HG03280 (cell line): Measurements from ENCODE around the gene NINL.

Experiments
- ATAC-seq: cut with Tn5 transposase; IDR thresholded peaks from one replicate; pipeline ENCODE4 v1.9.1; 2021; ENCODE audit warnings: mild to moderate bottlenecking, moderate library complexity; ENCODE audit not compliant: unreplicated experiment

NINL gene

DNA sequence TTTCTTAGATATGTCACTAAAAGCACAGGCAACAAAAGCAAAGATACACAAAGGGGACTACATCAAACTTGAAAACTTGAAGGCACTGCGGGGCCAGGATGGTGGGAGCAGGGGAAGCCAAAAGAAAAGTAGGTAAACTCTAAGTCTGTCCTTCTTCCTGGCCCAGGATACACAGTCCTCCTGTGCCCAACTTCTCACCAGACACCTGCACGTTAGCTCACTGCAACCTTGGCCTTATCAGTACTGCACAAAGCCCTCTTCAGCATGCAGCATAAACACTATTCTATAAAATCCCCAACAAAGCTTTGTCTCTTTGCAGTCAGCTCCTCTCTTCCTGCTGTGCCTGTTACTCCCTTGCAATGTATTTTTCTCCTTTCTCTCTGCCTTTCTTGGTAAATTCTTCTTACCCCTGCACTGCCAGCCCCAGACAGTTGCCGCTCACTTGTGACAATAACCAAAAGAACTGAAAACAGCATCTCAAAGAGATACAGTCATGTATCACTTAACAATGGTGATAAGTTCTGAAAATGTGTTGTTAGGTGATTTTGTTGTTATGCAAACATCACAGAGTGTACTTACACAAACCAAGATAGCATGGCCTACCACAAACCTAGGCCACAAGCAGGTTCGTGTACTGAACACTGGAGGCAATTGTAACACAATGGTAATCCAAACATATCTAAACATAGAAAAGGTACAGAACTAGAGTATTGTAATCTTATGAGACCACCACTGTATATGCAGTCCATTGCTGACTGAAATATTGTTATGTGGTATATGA is 51.2 kb downstream of the NINL start:
- no peak for ATAC-seq

DNA sequence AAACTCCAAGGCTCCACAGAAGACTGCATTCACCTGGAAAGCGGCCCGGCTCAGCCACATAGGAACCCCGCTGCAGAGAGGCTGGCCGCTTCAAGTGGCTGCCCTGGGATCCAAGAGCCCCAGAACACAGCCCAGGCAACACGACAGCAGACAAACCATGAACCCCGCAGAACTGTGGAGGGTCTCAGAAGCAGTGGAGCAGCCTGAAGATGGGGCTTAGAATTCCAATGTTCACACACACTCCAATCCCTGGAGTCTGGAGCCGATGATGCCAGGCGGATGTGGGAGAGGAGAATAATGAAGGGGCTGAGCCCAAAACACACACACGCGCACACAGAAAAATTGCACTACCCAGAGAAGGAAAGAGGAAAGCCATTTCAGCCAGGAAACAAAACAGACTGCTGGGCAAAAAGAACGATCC is 52.4 kb downstream of the NINL start:
- no peak for ATAC-seq

DNA sequence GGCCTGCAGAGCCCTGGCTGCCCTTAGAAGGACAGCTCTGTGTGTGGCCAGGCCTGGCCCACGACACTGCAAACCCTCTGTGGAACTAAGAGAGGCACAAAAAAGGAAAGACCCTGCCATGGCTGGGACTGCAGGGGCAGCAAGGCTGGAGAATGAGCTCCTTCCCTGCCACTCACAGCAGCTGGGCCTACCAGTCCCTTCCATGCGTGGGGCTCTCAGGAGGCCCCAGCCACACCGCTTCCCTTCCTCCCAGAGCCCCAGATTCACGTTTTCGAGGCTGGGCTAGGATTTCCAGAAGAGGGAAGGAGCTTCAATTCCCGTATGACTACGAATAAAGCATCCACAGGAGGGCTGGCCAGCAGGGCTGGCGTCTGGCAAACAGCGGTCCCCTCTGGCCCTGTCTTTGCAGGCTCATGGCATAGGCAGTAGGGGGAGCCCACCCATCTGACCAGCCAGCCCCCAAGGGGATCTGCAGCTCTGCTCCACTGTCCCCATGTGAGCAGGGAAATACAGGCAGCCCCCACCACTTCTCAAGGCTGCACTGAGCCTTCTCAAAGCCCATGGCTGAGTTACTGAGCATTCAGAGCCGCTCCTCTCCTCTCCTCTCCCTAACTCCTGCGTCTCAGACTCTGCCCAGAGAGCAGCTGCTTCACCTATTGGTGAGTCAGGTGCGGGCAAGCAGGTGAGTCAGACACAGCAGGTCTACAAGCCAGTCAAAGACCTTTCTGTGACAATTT is 53.1 kb downstream of the NINL start:
- no peak for ATAC-seq

DNA sequence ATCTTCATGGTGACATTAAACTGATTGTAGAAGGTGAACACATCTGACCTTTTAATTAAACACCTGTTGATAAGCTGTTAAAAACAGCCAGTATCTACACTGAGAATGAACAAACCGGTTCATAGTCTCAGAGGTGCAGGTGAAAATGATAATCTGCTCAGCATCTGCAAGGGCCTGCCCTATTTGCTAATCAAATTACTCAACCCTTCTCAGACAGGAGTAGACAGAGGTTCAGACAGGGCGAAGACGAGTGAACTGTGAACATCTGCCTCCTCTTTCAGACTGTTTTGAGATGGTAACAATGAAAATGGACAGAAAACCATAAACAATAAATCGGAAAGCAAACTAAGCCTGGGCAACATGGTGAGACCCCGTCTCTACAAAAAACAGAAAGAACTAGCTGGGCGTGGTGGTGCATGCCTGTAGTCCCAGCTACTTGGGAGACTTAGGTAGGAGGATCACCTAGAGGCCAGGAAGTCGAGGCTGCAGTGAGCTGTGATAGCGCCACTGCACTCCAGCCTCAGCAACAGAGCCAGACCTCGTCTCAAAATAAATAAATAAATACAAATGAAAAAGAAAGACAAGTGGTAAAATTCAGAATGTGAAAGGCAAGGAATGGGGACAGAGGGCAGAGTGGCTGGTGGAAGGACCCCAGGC is 55.9 kb downstream of the NINL start:
- ATAC-seq = no peak

DNA sequence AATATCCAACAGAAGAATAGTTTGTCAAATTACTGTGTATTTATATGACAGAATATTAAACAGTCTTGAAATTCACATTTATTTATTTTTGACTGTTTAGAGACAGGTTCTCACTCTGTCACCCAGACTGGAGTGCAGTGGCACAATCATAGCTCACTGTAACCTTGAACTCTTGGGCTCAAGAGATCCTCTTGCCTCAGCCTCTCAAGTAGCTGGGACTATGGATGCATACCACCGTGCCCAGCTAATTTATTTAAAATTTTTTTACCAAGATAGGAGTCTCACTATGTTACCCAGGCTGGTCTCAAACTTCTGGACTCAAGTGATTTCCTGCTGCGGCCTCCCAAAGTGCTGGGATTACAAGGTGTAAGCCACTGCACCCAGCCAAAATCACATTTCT is 57.4 kb downstream of the NINL start:
- ATAC-seq = no peak

DNA sequence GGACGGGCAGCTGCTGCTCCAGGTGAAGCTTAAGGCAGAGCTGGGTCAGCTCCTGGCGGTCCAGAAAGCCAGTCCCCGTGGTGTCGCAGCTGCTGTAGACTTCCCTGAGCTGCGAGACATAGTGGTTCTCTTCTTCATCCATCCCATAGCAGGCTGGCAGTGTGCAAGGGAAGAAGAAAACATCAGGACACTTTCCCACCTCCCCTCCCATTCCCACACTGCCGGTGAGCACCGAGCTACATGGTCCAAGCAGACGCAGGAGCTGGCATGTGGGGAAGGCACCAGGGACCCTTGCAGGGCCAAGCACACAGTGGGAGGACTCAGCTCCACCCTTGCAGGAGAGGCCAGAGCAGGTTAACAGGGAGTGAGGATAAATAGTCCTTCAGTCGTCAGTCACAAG is 58.9 kb downstream of the NINL start:
- no peak for ATAC-seq

DNA sequence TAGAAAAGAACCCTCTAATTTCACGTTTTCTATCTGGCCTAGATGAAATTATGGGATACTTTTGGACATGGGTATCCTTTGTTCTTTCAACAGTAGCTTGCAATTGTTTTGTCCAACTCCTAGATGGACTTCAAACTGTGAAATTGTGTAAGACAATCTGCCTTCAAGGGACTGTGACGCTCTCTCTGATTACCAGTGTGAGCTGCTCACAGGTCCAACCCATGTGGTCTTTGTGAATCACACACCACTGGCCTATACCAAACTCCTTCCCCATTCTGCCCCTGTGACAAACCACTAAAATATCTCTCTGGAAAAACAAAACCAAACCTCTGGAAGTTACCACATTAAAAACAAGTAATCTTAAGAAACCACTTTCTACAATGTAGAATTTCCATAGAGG is 59.5 kb downstream of the NINL start:
- no peak for ATAC-seq

DNA sequence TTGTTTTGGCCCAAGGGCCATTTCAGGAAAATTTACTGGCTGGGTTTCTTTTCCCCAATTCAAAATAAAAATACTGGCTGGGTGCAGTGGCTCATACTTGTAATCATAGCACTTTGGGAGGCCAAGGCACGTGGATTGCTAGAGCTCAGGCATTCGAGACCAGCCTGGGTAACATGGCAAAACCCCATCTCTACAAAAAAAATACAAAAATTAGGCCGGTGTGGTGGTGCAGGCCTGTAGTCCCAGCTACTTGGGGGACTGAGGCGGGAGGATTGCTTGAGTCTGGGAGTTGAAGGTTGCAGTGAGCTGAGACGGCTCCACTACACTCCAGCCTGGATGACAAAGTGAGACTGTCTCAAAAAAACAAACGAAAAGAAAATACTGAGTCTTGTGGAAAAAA is 60.0 kb downstream of the NINL start:
- ATAC-seq = no peak

DNA sequence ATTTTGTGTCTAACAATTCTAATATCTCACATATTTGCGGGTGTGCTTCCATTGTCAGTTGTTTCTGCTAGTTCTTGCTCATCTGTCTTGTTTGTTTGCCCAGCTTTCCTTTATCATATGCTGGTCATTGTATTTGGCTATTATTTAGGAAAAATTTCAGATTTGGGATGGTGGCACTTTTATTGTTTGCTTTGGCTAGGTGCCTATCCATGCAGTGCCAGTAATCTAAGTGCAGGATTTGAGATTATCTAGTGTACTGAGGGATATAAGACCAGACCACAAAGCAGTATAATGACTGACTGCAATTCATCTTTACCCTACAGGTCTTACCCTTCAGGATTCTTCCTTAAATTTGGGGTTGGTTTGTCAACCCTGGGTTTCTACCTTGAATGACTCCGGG is 63.9 kb downstream of the NINL start:
- ATAC-seq = no peak

DNA sequence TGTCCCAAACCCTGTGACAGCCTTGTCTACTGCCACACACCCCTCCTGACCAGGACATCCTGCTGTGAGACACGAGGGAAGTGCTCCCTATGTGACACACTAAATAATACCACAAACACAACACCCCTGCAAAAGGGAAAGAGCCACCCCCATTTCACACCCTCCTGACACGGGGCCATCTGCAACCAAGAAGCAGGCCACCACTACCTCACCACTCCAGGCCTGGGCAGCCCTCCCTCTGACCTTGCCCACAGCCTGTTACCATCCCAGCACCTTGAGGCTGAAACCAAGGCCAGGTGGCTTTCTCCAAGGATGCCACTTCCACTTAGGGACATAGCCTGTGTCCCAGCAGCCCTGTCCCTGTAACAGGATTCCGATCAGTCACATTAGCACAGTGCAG is 68.2 kb downstream of the NINL start:
- no peak for ATAC-seq

DNA sequence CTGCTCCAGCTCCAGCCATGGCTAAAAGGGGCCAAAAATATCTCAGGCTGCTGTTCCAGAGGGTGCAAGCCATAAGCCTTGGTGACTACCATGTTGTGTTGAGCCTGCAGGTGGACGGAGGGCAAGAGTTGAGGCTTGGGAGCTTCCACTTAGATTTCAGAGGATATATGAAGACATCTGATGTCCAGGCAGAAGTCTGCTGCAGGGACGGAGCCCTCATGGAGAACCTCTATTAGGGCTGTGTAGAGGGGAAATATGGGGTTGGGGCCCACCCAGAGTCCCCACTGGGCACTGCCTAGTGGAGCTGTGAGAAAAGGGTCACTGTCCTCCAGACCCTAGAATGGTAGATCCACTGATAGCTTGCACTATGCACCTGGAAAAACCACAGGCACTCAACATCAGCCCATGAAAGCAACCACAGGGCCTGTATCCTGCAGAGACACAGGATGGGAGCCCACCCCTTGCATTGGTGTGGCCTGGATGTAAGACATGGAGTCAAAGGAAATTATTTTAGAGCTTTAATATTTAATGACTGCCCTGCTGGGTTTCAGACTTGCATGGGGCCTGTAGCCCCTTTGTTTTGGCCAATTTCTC is 70.5 kb downstream of the NINL start:
- ATAC-seq = no peak

DNA sequence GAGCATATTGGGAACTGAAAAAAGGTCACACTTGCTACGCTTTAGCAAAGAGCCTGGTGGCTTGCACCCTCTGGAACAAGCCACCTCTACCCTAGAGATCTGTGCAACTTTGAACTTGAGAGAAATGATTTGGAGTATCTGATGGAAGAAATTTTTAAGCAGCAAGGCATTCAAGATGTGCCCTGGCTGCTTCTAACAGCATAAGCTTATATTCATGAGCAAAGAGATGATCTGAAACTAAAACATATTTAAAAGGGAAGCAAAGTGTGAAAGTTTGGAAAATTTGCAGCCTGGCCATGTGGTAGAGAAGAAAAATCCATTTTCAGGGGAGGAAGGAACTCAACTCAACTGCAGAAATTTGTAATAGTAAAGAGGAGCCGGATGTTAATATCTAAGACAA is 71.1 kb downstream of the NINL start:
- no peak for ATAC-seq

DNA sequence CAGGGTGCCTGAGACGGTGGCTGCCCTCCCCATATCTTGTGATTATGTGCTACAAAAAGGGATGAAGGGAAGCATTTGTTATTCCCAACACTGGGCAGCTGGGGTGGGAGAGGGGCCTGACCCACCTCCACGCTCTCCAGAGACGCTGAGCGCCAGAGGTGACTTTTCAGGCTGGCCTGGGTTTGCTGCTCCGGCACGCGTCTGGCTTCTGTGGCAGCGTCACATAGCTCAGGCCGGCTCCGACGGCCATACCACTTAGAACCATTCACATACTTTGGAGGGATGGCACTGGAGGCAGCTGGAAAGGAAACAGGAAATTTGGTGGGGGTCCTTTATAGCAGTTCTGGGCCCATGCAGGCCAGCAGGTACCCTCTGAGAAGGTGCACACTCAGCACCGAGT is 72.6 kb downstream of the NINL start:
- no peak for ATAC-seq

DNA sequence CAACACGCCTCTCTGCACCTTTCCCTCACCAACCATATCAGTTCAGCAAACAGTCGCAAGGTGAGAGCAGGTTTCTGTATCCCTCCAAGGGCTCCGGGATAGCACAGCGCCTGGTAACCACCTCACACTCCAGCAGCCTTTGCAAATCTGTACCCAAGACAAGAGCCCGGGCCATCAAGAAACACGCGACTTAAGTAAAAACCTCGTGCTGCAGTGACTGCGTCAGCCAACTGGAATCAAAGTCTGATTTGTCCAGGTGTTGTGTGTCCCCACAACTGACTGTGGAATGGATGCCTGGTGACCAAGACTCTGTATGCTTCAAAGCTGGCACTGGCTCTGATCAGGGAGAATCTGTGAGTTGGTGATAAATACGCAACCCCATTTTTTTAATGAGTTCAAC is 74.1 kb downstream of the NINL start:
- no peak for ATAC-seq

DNA sequence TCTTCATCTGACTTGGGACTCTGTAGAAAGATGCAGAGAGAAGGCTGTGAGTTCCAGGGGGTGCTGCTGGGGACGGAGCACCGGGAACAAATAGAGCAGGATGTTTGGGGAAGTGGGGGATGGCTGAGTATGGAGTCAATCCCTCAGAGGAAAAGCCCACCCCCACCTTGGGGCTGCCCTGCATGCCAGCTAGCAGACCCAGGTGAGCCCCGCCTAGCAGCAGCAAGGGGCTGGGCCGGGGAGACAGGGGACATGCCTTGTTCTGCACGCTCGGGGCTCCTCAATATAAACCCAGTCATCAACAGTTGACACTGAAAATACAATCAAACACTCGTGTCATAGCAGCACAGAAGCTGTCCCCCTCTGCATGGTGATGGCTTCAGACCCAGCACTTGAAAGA is 74.6 kb downstream of the NINL start:
- ATAC-seq = no peak

DNA sequence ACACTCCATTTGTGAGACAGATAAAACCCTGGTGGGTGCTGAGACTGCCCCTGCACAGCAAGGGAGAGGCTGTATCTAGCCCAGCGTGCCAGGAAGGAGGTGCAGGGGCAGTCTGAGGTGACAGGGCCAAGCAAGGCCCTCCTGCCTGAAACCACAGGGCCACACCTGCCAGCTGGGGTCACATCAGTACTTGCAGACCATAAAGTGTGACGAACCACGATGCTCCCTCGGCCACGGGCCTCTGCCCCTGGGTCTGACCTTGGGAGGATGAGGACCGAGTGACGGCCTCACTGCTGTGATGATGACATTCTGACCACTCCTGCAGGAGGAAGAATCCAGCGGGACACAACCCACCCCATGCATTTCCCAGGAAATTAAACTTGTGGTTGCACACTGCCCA is 75.1 kb downstream of the NINL start:
- ATAC-seq = no peak

DNA sequence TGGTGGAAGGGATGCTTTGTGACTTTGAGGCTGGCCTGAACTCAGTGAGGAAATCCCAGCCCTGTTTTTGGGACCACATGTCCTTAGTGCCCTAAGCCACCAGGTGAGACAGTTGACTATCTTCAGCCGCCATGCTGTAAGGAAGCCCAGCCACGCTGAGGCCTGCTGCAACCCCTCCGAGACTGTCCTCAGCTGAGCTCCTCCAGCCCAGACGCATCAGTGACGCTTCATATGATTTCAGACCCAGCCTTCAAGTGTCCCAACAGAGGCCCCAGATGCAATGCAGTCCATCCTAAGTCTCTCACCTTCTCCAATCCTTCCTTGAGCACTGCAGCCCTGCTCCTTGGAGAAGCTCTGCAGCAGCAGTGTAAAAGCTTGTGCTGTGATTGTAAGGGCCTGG is 76.2 kb downstream of the NINL start:
- no peak for ATAC-seq

DNA sequence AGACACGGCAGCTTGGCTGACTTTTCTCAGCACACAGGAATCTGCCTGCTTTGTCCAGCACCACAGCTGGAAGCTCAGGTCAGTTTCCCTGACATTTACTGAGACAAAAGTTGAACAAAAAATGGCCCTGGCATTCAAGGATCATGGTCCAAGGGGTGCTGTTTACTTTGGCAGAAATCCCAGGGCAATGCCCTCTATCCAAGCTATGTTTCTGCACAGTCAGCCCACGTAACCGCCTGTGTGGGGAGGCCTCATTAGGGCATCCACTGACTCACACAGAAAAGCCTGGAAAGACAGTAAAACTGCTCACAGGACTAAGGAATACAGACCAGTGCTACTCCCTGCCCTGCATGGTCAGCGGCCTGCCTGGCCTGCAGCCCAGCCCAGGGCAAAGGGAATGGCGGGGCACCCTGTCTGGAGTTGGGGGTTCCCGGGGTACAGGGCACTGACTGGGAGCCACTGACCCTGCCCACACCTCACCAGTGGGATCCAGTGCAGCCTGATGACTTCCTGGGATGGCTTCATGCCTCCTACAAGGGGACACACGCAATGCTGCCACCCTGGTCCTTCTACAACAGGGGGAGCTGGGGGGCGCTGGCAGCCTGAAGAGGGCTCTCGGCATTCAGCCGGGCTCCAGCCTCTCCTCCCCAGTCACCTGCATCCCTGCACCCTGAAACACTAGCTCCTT is 77.1 kb downstream of the NINL start:
- no peak for ATAC-seq

DNA sequence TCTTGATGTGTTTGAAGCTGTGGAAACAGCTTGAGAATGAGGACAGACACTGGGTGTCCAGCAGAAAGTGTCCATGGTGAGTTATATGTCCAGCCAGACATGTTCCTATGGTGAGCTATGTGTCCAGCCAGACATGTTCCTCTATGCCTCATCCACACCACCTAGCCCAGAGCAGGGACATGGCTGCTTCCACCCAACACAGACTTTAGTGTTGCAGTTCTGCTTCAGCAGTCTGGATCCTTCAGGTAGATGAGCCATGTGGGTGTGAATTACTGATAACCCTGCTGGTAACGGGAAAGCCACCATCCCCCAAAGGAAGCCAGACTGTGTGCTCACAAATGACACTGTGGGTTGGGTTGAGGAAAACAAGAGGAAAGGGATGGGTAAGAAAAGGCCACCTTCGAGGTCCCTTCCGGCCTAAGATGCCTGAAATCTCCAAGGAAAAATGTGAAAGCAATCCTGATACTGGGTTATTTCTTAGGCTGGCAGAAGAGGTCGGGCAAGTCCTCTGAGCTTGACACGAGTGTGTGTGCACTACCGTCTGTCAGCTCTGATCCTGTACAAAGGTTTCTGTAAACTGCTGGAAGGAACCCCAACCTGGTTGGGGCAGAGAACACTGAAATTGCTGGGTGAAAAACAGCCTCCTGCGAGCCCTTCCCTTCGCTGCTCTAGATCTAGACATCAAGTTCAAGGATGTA is 77.8 kb downstream of the NINL start:
- no peak for ATAC-seq

DNA sequence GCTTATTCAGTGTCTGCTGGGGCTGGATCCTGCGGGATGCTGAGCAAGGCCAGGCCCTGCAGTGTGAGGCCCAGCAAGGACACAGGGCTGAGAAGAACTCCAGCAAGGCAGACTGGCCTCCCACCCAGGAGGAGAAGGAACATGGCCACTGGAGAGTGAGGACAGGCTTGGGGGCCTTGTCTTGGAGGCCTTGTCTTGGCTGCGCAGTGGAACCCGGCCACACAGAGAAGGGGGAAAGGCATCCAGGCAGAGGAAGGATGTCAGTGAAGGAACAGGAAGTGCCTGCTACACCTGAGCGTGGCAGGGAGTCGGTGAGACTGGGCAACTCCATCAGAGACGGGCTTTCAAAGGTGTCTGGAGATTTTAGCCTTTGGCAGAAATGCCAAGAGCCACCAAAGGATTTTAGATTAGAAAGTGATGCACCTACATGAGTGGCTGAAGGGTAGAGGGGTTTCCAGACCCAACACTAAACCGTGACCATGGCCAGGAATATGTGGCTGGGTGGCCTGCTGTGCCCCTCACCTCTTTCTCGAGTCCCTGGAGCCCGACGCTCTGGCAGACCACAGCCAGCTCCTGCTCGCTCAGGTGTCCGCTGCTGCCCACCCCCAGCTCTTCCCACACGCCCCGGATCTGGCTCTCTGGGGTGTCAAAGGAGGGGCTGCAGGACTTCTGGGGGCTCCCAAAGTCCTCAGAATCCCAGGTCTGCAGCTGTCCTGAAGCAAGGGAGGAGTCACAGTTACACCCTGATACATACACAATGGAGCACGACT is 80.8 kb downstream of the NINL start:
- no peak for ATAC-seq
